Measurements from ENCODE around the gene SPAG16.
"Not testable (repeated sequence)": the region's sequence is repeated elsewhere in the genome, so short reads cannot be mapped to it uniquely, and the experiment has no call there.

The SPAG16 gene

DNA sequence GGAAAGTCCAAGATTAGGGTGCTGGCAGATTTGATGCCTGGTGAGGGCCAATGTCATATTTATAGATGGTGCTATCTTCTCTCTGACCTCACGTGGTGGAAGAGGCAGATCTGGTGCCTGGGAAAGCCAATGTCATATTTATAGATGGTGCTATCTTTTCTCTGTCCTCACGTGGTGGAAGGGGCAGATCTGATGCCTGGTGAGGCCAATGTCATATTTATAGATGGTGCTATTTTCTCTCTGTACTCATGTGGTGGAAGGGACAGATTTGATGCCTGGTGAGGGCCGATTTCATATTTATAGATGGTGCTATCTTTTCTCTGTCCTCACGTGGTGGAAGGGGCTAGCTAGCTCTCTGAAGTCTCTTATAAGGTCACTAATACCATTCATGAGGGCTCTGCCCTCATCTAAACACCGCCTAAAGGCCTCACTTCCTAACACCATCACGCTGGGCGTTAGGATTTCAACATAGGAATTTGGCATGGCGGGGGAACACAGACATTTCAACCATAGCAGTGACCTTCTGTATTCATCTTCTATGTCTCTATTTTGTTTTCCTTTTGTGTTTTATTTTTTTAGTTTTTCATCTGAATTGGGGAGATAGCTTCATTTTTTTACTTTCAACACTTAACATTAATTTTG lies 278.4 kb downstream of the SPAG16 start:
- no peak for DNase-seq

GRCh38 chr2:213566846-213567245 lies 282.6 kb downstream of the SPAG16 start:
- no peak for DNase-seq

- no peak for DNase-seq
These were observed 325.4 kb downstream of the SPAG16 start for GRCh38 chr2:213609570-213610170.

DNA sequence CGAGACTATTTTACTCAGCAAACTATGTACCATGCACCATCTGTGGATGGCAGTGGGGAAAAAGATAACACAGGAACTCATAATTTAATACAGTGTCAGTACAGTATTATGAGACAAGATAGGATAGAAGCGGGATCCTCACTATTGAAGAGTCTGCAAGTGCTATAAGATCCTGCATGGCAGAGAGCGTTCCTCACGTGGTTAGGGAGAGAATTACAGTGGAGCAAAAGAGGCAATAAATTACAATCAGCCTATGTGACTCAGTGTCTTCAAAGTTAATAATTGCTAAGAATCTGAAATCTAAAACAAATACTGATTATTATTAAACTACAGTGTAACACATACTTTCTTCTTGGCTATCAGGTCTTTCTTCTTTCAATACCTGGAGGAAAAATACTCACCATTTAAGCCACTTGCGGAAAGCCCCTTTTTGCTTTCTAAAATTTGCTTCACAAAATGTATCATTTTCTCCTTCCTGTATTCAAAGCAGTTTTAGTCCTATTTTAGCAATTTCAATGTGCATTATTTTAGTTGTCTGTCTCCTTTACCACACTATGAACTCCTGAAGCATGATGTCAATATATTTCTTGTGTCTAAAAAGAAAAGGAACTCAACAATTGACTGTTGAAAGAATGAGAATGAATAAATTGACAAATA lies 342.9 kb downstream of the SPAG16 start:
- DNase-seq = no peak

- no peak for DNase-seq
These were observed 343.7 kb downstream of the SPAG16 start for GRCh38 chr2:213627835-213628460.

GRCh38 chr2:213640738-213641425 lies 356.6 kb downstream of the SPAG16 start:
- DNase-seq = no peak

- no peak for DNase-seq
These were observed 360.7 kb downstream of the SPAG16 start for GRCh38 chr2:213644926-213645325.

DNA sequence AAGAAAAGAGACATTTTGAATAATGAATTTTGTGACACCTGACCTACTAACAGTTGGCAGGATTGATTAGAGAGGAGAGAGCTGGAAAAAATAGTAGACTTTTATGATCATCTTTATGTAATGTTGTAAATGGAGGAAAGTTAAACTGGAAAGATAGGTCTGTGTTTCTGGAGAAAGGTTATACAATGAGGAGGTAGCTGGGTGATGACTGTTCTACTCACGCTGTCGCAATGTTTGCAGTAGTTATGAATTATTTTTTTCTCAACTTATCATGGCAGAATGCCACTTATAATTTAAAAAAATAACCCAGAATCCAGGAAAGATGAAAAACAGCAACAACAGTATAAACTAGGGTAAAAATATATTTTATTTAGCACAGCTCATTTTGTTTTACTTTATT lies 364.9 kb downstream of the SPAG16 start:
- no peak for DNase-seq

DNA sequence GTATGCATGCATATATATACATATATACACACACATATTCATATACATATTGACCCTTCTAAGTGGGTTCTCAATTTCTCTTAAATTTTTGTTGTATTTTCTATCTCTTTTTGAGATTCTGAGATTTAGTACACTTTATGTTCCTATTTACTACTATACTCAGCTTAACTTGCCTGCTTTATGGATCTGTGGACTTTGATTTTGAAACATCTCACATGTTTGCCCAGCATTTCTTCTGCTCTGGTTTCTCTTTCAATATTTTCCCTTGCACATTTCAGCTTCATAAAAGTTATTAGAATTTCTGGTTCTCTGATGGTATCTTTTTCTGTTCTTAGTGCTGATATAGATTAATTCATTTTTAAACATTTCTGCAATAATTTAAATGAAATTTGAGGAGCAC lies 380.6 kb downstream of the SPAG16 start:
- no peak for DNase-seq

- no peak for DNase-seq
These were observed 385.4 kb downstream of the SPAG16 start for GRCh38 chr2:213669657-213670056.

DNA sequence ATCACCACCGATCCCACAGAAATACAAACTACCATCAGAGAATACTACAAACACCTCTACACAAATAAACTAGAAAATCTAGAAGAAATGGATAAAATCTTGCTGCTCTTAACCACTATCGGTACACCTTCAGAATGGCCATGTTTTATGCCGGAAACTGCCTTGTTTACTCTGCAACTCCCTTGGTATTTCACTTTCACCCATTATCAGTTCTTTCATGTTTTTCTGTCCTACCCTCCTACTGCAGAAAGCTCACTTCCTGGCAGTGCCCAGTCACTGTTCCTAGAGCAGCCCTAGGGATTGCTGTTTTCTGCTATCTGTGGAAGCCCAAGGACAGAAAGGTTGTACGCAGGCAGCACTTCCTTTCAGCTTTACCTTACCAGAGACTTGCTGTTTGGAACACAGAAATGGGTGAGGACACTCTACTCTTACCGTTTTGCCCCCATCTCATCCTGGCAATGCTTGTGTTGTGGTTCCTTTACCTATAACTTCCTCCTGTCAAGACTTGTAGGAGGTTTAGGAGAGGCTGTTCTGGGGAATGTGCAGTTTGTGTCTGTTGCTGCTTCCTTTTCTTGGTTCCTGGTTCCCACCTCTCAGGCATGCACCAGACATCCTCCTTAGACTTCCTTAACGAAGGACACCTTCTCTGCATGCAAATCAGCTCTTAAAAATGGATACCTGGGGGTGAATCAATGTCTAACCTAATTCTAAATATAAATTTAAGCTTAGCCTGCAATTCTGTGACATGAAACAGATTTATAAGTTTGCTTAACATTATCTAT lies 394.4 kb downstream of the SPAG16 start:
- no peak for DNase-seq

- no peak for DNase-seq
These were observed 395.6 kb downstream of the SPAG16 start for GRCh38 chr2:213679894-213680293.

DNA sequence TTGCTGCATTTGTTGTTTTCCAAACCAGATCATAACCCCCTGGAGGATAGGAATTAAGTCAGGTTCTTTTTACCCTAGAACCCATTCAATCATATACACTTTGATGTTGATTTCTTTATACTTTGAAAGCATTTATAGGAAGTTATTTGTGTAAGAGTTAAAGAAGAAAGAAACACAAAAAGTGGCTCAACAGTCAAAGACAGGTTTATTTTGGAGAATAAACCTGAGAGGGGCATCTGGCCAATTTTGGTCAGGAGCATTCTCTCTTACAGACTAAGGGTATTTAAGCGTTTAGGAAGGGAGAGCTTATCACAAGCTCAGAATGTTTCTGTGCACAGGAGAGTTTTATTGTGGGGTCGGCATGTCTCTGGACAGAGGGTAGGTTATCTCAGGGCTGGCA lies 398.0 kb downstream of the SPAG16 start:
- no peak for DNase-seq

GRCh38 chr2:213688133-213688532 lies 403.9 kb downstream of the SPAG16 start:
- DNase-seq = no peak

GRCh38 chr2:213688825-213689224 lies 404.6 kb downstream of the SPAG16 start:
- DNase-seq = not testable (repeated sequence)

GRCh38 chr2:213689585-213689984 lies 405.3 kb downstream of the SPAG16 start:
- no peak for DNase-seq

DNA sequence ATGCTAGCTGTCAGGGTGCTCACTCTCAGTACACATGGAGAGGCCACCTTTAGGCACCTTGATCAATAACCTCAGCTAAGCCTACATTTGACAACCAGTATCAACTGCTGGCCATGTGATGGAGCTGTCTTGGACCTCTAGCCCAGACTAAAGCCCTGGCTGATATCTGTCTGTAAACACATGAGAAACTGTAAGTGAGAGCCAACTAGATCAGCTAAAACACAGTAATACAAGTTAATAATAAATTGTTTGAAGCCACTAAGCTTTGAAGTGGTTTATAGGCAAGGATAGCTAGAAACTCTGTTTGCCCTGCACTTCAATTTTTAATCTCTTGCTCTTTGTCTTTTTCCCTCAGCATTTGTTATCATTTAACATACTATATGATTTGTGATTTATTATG lies 407.1 kb downstream of the SPAG16 start:
- DNase-seq = no peak

DNA sequence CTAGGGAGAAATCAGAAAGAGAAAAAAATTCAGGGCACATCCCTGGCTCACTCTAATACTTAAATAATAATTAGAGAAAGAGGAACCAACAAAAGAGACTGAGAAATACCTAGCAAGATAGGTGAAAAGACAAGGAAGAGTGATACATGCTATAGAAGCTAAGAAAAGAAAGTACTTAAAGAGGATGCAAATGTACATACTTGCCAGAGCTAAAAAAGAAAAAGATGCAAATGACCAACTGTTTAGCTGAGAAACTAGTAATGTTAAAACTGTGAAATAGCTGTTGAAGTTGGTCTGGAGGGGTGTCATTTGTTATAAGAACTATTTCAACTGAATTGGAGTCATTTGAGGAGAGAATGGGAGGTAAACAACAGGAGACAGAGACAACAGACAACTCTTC lies 412.2 kb downstream of the SPAG16 start:
- no peak for DNase-seq

- not testable (repeated sequence) for DNase-seq
These were observed 417.1 kb downstream of the SPAG16 start for GRCh38 chr2:213701365-213701764.

- no peak for DNase-seq
These were observed 419.3 kb downstream of the SPAG16 start for GRCh38 chr2:213703406-213704098.

DNA sequence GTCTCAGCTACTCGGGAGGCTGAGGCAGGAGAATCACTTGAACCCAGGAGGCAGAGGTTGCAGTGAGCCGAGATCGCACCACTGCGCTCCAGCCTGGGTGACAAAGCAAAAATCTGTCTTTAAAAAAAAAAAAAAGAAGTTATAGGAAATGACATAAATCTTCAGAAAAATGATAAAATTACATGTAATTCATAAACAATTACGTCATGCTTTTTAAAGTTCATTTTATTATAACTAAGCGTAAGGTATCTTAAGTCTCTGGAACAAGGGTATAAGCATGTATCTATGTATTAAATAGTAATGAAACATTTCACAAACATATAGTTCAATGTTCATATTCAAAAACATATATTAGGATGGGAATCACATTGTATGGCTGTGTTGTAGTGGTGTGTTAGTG lies 425.9 kb downstream of the SPAG16 start:
- no peak for DNase-seq

- DNase-seq = not testable (repeated sequence)
These were observed 434.1 kb downstream of the SPAG16 start for GRCh38 chr2:213718411-213718810.
